ENCODE results near the gene CHPF2.

GRCh38 chr7:151243408-151244195 lies 11.3 kb downstream of the CHPF2 start:
- TF ChIP-seq CTCF (IDR thresholded peaks at IDR 0.05) (no peak), ZFX (IDR thresholded peaks at IDR 0.05; ENCODE audit: borderline replicate concordance) (no peak)

Measured in 22Rv1 (cell line).